Measurements from ENCODE around the gene ATP8A2.

The ATP8A2 gene

GRCh38 chr13:26007261-26008125 is 635.7 kb downstream of the ATP8A2 start:
- DNase-seq (ENCODE audit: low spot score): no peak
- TF ChIP-seq CTCF (IDR thresholded peaks at IDR 0.05; ENCODE audit: borderline replicate concordance, control extremely low read depth, extremely low read depth, insufficient read depth, missing control alignments): no peak
- in situ Hi-C loops (cut with MboI; ENCODE audit: low sequenced_read_pairs, unreplicated experiment): no loop called here

GRCh38 chr13:26010487-26011207 is 638.9 kb downstream of the ATP8A2 start:
- in situ Hi-C loops (cut with MboI; ENCODE audit: low sequenced_read_pairs, unreplicated experiment): no loop called here
- no peak for TF ChIP-seq CTCF (IDR thresholded peaks at IDR 0.05; ENCODE audit: borderline replicate concordance, control extremely low read depth, extremely low read depth, insufficient read depth, missing control alignments)
- no peak for DNase-seq (ENCODE audit: low spot score)

GRCh38 chr13:26011208-26011573 is 639.4 kb downstream of the ATP8A2 start:
- DNase-seq (ENCODE audit: low spot score): no peak
- TF ChIP-seq CTCF (IDR thresholded peaks at IDR 0.05; ENCODE audit: borderline replicate concordance, control extremely low read depth, extremely low read depth, insufficient read depth, missing control alignments): no peak
- in situ Hi-C loops (cut with MboI; ENCODE audit: low sequenced_read_pairs, unreplicated experiment): no loop called here

- no peak for DNase-seq (ENCODE audit: low spot score)
- TF ChIP-seq CTCF (IDR thresholded peaks at IDR 0.05; ENCODE audit: borderline replicate concordance, control extremely low read depth, extremely low read depth, insufficient read depth, missing control alignments): no peak
- in situ Hi-C loops (cut with MboI; ENCODE audit: low sequenced_read_pairs, unreplicated experiment): no loop called here
Measured at GRCh38 chr13:26011996-26012821, 640.4 kb downstream of the ATP8A2 start.

GRCh38 chr13:26012995-26013394 is 641.2 kb downstream of the ATP8A2 start:
- DNase-seq (ENCODE audit: low spot score): no peak
- no peak for TF ChIP-seq CTCF (IDR thresholded peaks at IDR 0.05; ENCODE audit: borderline replicate concordance, control extremely low read depth, extremely low read depth, insufficient read depth, missing control alignments)
- in situ Hi-C loops (cut with MboI; ENCODE audit: low sequenced_read_pairs, unreplicated experiment): no loop called here
